ENCODE measurements around the gene VAMP2. TPM values are rescaled to one million over a fixed set of nuclear protein-coding genes. Genes with fewer than 3 reads are reported as not detected.

The VAMP2 gene
- polyA plus RNA-seq, 2 of the 4 experiments (the other 2 are of a cell fraction), result 19.2 to 21.7 TPM

- H3K4me1 ChIP-seq, result peaks cover 3% of the 10 kb centered on the region; the same call in 1 of the 3 replicates
- H3K9me3 ChIP-seq, result no peaks in the 10 kb centered on the region
- 92% methylated on average over 14 of the region's 15 CpGs for WGBS (ENCODE audit: missing lambda C conversion rate)
- H3K27ac ChIP-seq, result no peak overlapping the region
- TF ChIP-seq ZNF302 (CRISPR knock-in tag; IDR thresholded peaks at IDR 0.05) (no peak), CBX8 (IDR thresholded peaks at IDR 0.05) (no peak), USF2 (IDR thresholded peaks at IDR 0.05) (no peak), POLR2AphosphoS2 (conservative IDR thresholded peaks at IDR 0.05; ENCODE audit: low read length) (no peak; the same call in 1 of the 2 replicates), REST (IDR thresholded peaks at IDR 0.05) (no peak), ESRRA (IDR thresholded peaks at IDR 0.05; ENCODE audit: borderline replicate concordance, low read length) (no peak), FOXS1 (CRISPR knock-in tag; IDR thresholded peaks at IDR 0.05) (no peak), BCL3 (IDR thresholded peaks at IDR 0.05) (no peak), CTCF (IDR thresholded peaks at IDR 0.05) (no peak), HOXB5 (CRISPR knock-in tag; IDR thresholded peaks at IDR 0.05) (no peak), RCOR1 (IDR thresholded peaks at IDR 0.05; ENCODE audit: low read depth, low read length) (no peak), MAX (IDR thresholded peaks at IDR 0.05) (no peak), ELK1 (IDR thresholded peaks at IDR 0.05; ENCODE audit: low read depth, low read length) (no peak), POLR2A (IDR thresholded peaks at IDR 0.05; ENCODE audit: low read length) (no peak)
- CTCF ChIA-PET, result interaction anchor here (0.8 to 26.5 kb wide), 5 partner anchors 6 to 65 kb away, joined by 3 to 601 read pairs (median 4); partner anchors contain the start of genes PER1 and VAMP2
- POLR2A ChIA-PET, result no interaction called here
- no peak for FAIRE-seq
- no peak for DNase-seq (ENCODE audit: low read depth in 1 of 2, low spot score in 1 of 2)
- no peak for ATAC-seq
- no peak overlapping the region for H3K4me3 ChIP-seq
- no peak overlapping the region for H3K4me2 ChIP-seq
Observed at GRCh38 chr17:8144401-8145231, 18.1 kb downstream of the VAMP2 start.
